GM10847 (cell line): ENCODE measurements around the gene KYNU.

ENCODE experiments used
- POLR2A ChIP-seq: IDR thresholded peaks from 2 replicates; pipeline ENCODE4 v1.6.1; 2011; ENCODE audit not compliant: insufficient read length; ENCODE audit errors: extremely low read depth

Gene KYNU

GRCh38 chr2:142867136-142867535, 10.3 kb upstream of the KYNU start:
- TF ChIP-seq POLR2A: no peak

- no peak for TF ChIP-seq POLR2A
These were observed 9.2 kb upstream of the KYNU start for GRCh38 chr2:142868229-142868762.

- TF ChIP-seq POLR2A: no peak
These were observed 7.9 kb upstream of the KYNU start for GRCh38 chr2:142869461-142870106.

- no peak for TF ChIP-seq POLR2A
These were observed 6.9 kb upstream of the KYNU start for GRCh38 chr2:142870526-142870925.

- TF ChIP-seq POLR2A: no peak
These were observed 6.1 kb upstream of the KYNU start for GRCh38 chr2:142871396-142871795.

GRCh38 chr2:142872882-142873724, 4.4 kb upstream of the KYNU start:
- TF ChIP-seq POLR2A: no peak

- no peak for TF ChIP-seq POLR2A
These were observed 3.6 kb upstream of the KYNU start for GRCh38 chr2:142873831-142874287.

- TF ChIP-seq POLR2A: no peak
These were observed 3.1 kb upstream of the KYNU start for GRCh38 chr2:142874293-142874814.

GRCh38 chr2:142875010-142875409, 2.5 kb upstream of the KYNU start:
- TF ChIP-seq POLR2A: no peak

GRCh38 chr2:142875652-142876051, 1.8 kb upstream of the KYNU start:
- no peak for TF ChIP-seq POLR2A

- TF ChIP-seq POLR2A: no peak
These were observed 1.0 kb upstream of the KYNU start for GRCh38 chr2:142876423-142876822.

- TF ChIP-seq POLR2A: no peak
These were observed 691 bp downstream of the KYNU start for GRCh38 chr2:142878031-142878678.

GRCh38 chr2:142879151-142879550, 1.7 kb downstream of the KYNU start:
- TF ChIP-seq POLR2A: no peak

- TF ChIP-seq POLR2A: no peak
These were observed 2.8 kb downstream of the KYNU start for GRCh38 chr2:142880279-142880678.

GRCh38 chr2:142881619-142882018, 4.2 kb downstream of the KYNU start:
- no peak for TF ChIP-seq POLR2A

GRCh38 chr2:142883526-142883925, 6.1 kb downstream of the KYNU start:
- no peak for TF ChIP-seq POLR2A

GRCh38 chr2:142885543-142885942, 8.1 kb downstream of the KYNU start:
- TF ChIP-seq POLR2A: no peak
